IPS-NIHi11 (cell line): ENCODE measurements around the gene SH3PXD2B.

ENCODE experiments used
- DNase-seq: peaks from one replicate; pipeline ENCODE4 v3.0.0; 2012; ENCODE audit warnings: mixed read lengths, low spot score

The SH3PXD2B gene

DNA sequence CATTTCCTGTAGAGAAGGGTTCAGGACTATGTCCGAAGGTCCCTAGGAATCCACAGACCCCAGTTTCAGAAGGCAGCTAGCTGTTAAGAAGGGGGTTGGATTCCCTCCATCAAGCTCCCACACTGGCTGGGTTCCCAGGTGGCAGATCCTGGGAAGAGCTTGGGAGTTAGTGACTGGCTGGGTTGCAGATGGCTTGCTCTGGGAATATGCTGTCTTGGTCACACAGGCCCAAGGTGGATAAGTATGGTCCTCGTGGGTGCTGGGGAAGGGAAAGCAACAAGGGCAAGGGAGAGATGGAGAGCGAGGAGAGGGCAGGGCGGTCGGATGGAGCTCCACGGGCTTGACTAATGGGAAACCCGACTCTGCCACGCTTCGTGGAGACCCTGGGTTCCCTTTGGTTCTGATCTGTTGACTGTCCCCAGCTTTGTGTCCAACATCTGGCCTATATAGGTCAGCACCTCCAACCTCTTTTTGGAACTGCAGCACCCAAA is 17.4 kb downstream of the SH3PXD2B start:
- no peak for DNase-seq

DNA sequence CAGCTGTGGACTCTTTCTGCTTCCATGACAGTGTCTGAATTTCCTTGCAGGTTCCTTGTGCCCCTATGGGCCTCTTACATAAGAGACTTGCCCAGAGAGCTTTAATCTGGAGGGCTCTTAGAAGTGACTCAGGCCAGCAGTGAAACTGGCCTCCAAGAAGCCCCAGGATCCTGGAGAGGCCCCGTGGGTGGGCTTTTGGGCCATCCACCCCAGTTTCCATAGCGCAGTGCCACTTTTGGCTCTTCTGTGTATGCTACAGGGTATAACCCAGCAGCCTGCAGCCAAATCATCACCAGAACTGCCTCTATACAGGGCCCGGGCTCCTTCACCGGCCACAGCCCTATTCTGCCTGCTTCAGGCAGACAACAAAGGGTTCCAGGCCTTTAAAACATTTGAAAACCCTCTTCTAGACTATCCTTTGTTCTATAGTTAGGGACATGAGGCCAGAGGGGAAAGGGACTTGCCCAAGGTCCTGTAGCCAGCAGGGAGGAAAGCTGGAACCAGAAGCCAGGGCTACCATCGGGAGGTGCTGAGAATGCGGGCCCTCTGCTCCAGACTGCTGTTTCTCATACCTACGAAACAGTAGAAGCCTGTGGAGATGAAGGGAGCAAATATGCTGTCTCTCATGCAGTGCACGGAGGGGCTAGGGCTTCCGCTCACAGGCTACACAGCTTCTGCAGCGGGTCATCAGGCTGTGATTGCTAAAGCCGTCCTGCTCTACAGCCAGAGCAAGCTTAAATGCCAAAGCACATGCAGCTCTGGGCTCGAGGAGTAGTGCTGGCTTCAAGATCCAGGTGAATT is 18.0 kb downstream of the SH3PXD2B start:
- no peak for DNase-seq

DNA sequence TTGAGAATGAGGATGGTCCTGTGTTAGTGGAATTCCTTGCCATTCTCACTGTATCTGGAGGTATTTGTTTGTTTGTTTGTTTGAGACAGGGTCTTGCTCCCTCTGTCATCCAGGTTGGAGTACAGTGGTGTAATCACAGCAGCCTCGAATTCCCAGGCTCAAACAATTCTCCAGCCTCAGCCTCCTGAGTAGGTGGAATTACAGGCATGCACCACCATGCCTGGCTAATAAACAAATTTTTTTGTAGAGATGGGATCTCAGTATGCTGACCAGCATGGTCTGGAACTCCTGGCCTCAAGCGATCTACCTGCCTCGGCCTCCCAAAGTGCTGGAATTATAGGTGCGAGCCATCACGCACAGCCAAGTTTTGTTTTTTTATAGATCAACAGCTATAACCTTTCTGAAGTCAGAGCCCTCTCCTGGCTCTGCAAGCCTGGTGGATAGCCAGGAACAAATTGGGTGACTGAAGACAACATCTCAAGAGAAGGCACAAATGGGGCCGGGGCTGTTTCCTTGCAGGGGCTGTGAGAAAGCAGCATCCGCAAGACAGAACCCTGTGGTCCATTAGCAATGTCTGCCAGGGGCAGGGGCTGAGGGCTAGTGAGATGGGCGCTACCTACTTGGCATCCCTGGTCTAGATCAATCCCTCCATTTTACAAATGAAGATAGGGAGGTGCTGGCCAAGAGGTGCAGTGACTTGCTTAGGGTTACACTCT is 18.8 kb downstream of the SH3PXD2B start:
- no peak for DNase-seq

- no peak for DNase-seq
Measured at GRCh38 chr5:172434251-172434650, 20.1 kb downstream of the SH3PXD2B start.

DNA sequence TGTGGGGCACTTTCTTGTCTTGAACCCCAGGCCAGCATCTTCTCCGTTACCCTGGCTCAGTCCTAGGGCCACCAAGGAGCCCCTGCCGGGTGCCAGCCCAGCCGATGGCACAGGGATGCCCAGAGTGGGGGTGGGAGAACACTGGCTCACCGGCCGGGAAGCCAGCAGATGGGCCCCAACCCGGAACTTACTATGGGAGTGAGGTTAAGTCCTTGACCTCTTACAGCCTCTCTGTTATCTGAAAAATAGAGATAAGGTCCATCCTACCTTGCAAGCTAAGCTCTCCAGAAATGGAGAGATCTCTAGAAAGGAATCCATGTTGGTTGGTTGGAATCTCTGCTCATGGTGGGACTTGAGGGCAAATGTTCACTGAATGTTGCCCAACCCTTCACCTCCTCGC is 20.8 kb downstream of the SH3PXD2B start:
- no peak for DNase-seq

- DNase-seq: no peak
Measured at GRCh38 chr5:172433071-172433470, 21.3 kb downstream of the SH3PXD2B start.

DNA sequence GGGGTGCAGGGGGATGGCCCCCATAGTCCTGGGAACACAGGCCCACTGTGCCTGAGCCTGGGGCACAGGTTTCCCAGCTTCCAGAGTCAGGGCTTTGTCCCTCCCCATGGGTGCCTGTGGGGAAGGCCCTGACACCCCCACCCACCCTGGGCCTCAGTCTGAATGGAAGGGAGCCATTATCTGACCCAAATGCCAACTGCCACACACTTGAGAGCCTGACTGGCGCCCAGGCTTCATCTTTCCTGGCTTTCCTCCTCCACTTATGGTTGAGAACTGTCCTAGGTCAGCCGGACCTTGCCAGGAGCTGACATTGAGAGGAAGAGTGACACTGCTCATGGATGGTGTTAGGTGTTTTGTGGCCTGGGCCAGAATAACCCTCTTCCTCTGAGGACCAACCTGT is 24.0 kb downstream of the SH3PXD2B start:
- no peak for DNase-seq

- no peak for DNase-seq
Measured at GRCh38 chr5:172429201-172429940, 25.0 kb downstream of the SH3PXD2B start.

DNA sequence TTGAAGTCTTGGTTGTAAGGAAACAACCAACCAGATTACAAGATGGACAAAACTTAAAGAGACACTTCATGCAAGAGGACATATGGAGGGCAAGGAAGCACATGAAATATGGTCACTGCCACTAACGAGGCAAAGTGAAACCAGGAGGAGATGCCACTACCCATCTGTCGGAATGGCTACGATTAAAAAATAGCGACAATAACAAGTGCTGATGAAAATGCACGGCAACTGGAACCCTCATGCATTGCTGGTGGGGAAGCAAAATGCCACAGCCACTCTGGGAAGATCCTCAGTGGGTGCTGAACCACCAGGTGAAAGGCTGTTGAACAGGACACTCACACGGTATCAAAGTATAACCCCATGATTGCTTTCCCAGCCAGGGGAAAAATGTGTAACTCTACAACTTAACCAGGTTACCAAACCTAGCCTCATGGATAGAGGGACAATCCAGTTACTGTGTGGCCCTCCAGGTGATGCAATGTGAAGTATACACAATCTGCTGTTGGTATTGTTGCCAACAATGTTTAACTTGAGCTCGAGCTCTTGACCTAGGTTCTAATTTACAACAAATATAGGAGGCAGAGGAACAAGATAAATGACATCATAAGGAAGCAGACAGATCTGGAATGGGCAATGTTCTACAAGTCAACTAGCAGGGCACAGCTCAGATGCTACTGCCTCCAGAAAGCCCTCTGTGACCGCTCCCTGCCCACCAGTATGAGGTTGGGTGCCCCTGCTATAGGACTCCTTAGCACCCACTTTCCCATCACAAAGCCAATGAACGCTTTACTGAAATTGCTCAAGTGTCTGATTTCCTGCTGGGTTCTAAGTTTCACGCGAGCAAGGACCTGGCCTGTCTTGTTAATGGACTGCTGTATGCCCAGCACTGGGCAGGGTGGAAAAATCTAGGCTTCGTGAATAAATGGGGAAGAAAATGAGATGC is 25.8 kb downstream of the SH3PXD2B start:
- no peak for DNase-seq

DNA sequence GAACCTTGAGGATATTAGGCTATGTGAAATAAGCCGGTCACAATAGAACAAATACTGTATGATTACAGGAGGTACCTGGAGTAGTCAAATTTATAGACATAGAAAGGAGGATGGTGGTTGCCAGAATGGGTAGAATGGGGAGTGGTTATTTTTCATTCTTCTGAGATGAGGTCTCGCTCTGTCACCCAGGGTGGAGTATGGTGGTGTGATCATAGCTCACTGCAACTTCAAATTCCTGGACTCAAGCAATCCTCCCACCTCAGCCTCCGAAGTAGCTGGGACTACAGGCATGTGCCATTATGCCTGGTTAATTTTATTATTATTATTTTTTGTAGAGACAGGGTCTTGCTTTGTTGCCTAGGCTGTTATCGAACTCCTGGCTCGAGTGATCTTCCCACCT is 27.1 kb downstream of the SH3PXD2B start:
- no peak for DNase-seq

GRCh38 chr5:172426086-172426485 is 28.2 kb downstream of the SH3PXD2B start:
- no peak for DNase-seq

- DNase-seq: no peak
Measured at GRCh38 chr5:172425402-172425801, 28.9 kb downstream of the SH3PXD2B start.

DNA sequence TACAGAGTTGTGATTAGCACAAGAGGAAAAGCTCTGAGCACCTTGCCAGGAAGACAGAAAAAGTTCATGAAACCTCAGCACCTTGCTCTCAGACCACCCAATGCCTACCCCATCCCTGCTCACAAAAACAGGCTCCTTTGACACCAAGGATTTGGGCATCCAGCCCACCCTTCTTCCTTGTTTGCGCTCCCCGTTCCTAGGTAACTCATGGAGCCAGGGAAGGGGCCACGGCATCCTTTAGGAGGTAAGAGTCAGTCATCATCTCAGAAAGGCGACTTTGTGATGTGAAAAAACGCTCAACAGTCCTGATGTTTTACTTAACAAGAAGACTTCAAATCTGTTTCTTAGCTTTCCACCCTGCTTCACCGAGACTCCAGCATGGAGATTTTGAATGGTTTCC is 29.5 kb downstream of the SH3PXD2B start:
- no peak for DNase-seq

DNA sequence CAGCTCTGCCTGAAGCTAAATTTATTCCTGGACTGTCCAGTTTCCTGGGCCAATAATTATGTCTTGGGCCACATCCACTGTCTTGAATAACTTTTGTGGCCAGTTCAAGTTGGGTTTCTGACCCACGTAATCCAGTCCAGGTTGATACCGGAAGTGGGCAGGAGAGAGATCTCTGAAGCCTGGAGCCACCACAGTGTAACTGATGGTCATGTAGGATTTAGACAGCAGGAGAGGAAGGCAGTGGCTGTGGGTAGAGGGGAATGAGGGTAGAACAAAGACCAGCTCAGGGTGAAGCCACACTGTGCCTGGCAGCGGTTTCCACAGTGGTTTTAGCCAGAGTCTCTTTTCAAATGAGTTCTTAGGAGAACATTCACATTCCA is 30.2 kb downstream of the SH3PXD2B start:
- DNase-seq: no peak

GRCh38 chr5:172423379-172424110 is 30.8 kb downstream of the SH3PXD2B start:
- peak; percentile 48 for DNase-seq

- DNase-seq: no peak
Measured at GRCh38 chr5:172422255-172422654, 32.1 kb downstream of the SH3PXD2B start.

- DNase-seq: no peak
Measured at GRCh38 chr5:172421020-172421419, 33.3 kb downstream of the SH3PXD2B start.

- peak; percentile 76 for DNase-seq
Measured at GRCh38 chr5:172420235-172420939, 33.9 kb downstream of the SH3PXD2B start.

- DNase-seq: no peak
Measured at GRCh38 chr5:172418862-172419814, 35.2 kb downstream of the SH3PXD2B start.
